SK-MEL-5 (cell line): Measurements from ENCODE around the gene ST8SIA3. TPM values are rescaled to one million over a fixed set of nuclear protein-coding genes. Genes with fewer than 3 reads are reported as not detected.
A peak's percentile ranks its signal among the peaks of the same experiment; 100 is the strongest.
"Not testable (repeated sequence)": the region's sequence is repeated elsewhere in the genome, so short reads cannot be mapped to it uniquely, and the experiment has no call there.

ENCODE experiments used
- DNase-seq: peaks from one replicate; pipeline ENCODE4 v3.0.0-alpha.2; 2016; ENCODE audit warnings: low read depth, low spot score
- in situ Hi-C: cut with HindIII; loops from 2 replicates; pipeline ENCODE4 v1.10.0; 2016; ENCODE audit warnings: low sequenced_read_pairs, high pct_unique_total_duplicates, low pct_unique_long_range_greater_than_20kb
- total RNA-seq: library from RNA; depleted of rRNA; stranded (reverse); fragments of >200 nt; shearing (Covaris generic); gene quantifications from 2 replicates; pipeline ENCODE4 v1.2.3, GENCODE V29; 2014

The ST8SIA3 gene
- total RNA-seq, 1 experiment from 2014 or later, result not detected

DNA sequence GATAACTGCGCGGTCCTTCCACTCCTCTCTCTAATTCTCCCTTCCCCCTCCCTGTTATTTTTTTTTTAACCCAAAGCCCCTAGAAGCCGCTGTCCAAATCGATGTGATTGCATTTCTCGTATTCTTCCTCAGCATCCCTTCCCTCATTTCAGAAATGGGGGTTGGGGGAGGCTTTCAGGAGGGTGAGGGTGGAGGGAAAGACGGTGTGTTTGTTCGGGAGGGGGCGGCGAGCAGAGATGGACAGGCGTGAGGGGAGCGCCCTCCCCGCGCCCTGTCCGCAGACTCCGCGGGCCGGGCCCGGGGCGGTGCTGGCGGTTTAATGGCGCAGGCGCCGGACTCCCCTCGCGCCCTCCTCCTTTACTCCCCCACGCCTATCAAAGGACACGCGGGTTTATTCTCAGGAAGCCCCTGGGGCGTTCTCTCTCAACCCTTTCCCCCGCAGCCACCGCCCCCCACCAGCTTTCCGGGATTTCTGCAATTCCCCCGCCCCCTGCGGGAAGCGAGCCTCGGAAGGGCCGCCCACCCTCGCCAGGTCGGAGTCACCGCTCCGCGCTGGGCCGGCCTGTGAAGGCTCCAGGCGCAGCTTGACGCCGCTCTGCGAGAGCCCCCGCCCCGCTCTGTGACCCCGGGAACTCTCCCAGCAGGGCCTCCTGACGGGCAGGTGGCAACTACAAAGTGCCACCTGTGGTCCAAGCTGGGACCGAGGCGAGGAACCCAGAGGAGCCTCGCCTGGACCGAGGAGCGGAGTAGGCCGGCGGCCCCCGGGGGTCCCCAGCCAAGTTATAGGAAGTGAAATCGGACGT is 981 bp downstream of the ST8SIA3 start:
- in situ Hi-C loops, result no loop called here

DNA sequence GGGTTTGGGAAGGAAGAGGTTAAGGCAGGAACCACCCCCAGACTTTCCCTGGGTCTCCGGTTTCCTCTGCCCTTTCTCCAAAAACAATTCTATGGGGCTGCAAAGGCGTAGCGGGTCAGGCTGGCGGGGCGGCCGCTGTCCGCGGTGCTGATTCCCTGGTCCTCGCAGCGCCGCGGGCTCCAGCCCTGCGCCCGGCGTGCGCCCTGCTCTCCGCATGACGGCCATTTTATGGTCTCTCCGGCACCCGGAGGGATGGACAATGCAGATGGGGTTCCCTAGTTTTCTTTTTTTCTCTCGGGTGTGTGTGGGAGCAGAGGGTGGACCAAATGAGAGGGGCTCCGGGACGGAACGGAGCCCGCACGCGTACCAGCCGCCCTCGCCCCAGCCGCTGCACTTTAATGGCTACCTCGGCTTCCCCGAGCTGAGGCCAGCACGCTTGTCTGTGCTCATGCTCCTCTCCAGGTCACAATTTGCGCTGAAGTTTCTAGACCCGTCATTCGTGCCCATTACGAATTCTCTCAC is 1.6 kb downstream of the ST8SIA3 start:
- in situ Hi-C loops, result no loop called here
- peak; percentile 32 for DNase-seq

More for the DNA sequence above, 981 bp downstream of the ST8SIA3 start:
- DNase-seq, result no peak

DNA sequence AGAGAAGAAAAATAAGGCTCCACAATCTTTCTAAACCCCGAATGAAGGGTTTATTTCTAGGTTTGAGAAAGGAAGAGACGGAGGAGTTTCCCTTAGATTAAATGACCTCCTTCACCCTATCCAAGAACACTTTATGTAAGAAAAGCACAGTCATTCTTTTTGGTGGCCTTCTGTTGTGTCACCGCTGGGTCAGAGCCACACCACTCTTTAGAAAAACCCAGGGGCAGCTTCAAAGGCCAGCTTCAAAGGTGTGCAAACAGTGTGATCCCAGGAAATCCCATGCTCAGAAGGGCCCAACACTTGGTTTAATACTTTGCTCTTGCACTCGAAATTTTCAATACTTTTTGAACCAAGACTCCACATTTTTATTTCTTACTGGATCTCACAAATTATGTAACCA is 7.1 kb downstream of the ST8SIA3 start:
- no peak for DNase-seq
- in situ Hi-C loops, result no loop called here

DNA sequence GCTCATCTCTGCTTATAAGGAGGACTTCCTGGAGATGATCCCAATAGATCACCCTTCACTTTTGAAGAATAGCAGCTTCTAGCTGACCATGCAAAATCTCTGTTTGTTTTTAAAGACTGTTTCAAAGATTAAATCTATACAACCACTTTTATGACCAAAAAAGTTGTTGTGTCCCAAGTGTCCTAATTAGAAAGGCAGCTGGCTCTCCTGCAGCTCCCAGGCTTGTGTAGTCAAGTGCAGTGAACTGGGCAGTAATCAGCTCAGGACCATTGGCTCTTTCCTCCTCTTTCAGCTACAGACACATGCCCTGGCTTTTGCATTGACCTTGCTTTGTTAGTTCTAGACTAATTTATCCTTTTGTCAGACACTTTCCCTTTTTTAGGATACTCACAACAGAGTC is 10.4 kb downstream of the ST8SIA3 start:
- no peak for DNase-seq
- in situ Hi-C loops, result no loop called here

DNA sequence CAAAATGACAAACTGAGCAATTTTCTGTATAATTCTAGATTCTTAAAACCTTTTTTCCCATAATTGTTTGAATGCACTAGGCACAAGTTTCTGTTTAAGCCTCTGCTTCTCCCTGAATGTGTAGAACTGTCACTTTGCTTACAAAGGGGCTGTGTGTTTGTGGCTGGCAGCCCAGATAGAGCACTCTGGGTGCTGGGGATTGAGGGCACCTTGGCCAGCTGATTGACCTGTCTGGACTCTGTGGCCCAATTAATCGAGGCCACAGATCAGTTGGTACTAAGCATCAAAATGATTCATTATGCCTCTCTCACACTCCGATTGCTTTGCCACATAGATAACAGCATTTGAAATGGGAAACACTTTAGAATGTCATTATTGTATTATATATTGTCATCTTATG is 12.1 kb downstream of the ST8SIA3 start:
- in situ Hi-C loops, result no loop called here
- no peak for DNase-seq

DNA sequence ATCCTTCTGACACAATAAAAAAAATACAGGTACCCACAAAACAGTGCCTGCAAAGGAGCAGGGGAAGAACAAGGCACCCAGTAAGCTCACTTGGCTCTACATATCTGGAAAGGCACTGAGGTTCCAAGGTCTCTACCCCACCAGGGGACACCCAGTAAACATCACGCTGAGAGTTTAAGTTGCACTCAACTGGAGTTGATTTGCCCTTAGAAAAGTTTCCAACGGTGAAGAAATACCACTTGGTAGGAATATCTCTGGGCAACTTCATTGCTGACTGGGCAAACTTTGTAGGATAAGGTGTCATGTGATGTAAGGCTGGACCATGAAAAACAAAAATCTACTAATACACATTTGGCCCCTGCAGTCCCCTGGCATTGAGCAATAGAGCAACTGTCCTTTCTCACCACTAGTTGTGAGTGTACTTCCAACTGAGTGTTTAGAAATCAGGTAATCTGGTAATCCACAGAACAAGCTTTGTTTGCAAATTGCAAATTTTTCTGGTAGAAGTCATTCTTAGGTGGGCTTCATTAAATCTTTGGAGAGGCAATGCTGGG is 14.2 kb downstream of the ST8SIA3 start:
- in situ Hi-C loops, result no loop called here
- DNase-seq, result no peak

DNA sequence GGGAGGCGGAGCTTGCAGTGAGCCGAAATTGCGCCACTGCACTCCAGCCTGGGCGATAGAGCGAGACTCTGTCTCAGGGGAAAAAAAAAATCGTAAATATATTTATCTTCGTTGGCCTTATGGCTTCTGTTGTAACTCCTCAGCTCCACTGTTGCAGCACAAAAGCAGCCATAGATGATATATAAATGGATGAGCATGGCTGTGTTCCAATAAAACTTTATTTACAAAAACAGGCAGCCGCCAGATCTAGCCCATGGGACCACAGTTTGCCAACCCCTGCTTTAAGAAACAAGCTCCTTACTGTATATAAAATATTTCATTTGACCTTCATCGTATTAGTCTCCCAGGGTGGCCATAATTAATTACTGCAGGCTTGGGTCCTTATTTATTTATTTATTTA is 20.1 kb downstream of the ST8SIA3 start:
- no peak for DNase-seq
- in situ Hi-C loops, result no loop called here

DNA sequence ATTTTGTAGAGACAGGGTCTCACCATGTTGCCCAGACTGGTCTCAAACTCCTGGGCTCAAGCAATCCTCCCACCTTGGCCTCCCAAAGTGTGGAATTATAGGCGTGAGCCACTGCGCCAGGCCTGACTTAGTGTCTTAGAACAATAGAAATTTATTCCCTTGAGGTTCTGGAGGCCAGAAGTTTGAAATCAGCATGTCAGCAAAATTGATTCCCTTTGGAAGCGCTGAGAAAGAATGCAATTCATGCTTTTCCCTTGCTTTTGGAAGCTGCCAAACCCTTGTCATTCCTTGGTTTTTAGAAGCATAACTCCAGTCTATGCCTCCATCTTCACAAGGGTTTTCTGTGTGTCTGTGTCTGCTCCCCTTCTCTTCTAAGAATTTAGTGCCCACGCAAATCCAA is 20.7 kb downstream of the ST8SIA3 start:
- no peak for DNase-seq
- in situ Hi-C loops, result no loop called here

DNA sequence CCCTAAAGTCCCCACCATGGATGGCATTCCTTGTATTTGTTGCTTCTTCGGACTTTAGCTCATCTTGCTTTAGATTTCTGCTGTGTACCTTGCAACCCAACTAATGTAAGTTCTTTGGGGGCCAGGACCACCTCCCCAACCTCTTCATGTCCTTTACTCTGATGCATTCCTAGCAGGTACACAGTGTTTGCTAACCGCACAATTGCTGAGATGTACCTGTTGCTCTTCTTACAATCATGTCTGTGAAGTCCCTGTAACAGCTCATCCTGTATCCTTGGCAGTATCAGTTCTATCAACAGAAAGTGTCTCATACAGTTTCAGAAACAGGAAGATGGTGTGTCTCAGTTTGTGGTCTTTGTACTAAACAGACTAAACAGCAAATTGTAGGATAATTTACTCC is 24.1 kb downstream of the ST8SIA3 start:
- in situ Hi-C loops, result no loop called here
- DNase-seq, result no peak

DNA sequence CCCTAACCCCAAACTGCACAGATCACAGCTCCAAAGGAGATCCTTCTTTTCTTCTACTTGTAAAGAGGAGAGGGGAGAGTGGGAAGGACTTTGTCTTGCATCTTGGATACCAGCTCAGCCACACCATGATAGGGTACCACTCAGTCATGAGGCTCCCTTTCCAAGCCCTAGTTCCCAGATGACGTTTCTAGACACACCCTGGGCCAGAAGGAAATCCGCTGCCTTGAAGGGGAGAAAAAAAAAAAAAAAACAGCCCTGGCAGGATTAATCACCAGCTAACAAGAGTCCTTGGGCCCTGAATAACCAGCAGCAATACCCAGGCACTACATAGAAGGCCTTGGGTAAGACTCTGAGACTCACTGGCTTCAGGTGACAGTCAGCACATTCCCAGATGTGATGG is 36.9 kb downstream of the ST8SIA3 start:
- in situ Hi-C loops, result no loop called here
- DNase-seq, result no peak

DNA sequence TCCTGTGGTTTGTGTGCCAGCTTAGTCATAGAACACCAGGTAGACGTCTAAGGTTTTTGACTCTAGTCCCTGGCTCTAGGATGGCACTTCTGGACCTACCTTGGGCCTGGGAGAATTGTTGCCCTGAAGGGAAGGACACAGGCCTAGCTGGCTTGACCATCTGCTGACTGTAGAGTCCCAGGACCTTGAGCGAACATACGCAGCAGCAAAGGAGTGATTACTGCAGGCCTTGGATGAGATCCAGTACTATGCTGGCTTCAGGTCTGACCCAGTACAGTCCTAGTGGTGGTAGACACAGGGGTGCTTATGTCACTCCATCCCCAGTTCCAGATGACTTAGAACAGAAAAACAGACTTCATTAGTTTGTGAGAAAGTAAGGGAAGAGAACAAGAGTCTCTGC is 37.7 kb downstream of the ST8SIA3 start:
- DNase-seq, result no peak
- in situ Hi-C loops, result no loop called here

DNA sequence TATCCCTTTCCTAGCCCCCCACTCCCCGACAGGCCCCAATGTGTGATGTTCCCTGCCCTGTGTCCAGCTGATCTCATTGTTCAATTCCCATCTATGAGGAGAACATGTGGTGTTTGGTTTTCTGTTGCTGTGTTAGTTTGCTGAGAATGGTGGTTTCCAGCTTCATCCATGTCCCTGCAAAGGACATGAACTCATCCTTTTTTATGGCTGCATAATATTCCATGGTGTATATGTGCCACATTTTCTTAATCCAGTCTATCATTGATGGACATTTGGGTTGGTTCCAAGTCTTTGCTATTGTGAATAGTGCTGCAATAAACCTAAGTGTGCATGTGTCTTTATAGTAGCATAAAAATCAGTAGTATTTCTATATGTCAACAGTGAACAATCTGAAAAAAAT is 42.4 kb downstream of the ST8SIA3 start:
- in situ Hi-C loops, DNase-seq: not testable (repeated sequence)

DNA sequence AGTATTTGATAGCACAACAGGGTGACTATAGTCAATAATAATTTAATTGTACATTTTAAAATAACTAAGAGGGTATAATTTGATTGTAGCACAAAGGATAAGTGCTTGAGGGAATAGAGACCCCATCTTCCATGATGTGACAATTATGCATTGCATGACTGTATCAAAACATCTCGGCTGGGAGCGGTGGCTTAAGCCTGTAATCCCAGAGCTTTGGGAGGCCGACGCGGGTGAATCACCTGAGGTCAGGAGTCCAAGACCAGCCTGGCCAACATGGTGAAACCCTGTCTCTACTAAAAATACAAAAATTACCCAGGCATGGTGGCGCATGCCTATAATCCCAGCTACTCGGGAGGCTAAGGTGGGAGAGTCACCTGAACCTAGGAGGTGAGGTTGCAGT is 44.5 kb downstream of the ST8SIA3 start:
- DNase-seq, in situ Hi-C loops: not testable (repeated sequence)

DNA sequence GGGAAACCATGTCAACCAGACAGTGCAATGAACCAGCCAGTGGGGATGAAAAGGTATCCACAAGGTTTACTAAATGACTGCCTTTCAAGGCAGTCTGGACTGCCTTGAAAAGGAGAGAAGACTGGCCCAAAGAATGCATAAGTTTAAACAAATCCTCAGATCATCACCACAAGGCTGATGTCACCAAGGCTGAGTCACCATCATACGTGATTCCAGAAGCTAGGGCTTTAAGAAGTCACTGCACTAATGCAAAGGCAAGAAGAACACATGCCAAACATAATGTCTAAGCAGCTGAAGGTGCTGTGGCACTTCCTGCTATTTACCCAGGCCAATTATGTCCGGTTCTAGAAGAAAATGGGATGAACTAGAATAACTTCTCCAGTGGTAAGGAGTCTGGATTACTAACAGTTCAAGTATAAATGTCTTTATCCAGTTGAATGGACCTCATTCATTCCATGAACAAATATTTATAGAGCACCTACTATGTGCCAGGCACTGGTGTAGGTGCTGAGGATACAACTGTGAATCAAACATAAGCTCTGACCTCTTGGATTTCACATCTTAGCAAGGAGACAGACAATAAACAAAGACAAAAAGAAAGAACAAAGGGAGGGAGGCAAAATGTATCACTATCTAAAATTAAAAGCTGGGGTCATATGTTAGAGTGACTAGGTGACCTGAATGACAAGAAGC is 45.2 kb downstream of the ST8SIA3 start:
- in situ Hi-C loops, result no loop called here

DNA sequence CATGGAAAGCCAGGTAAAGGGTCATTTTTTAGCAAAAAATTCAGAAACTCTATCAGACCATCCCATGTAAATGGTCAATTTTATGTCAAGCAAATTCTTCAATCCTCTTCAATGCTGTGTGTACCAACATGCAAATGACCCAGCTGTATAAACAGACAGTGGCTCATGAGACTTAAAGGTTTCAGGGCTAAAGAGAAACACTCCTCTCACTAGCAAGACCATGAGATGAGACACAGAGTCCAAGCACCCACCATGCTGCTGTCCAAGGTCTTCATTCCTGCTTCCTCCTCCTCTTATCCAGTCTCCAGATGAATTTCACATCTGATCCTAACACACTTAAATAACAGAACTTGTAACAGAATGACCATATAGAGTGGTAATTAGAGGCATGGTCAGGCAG is 52.0 kb downstream of the ST8SIA3 start:
- in situ Hi-C loops, result no loop called here
- no peak for DNase-seq

More for the DNA sequence above, 45.2 kb downstream of the ST8SIA3 start:
- peak; percentile 38 for DNase-seq

DNA sequence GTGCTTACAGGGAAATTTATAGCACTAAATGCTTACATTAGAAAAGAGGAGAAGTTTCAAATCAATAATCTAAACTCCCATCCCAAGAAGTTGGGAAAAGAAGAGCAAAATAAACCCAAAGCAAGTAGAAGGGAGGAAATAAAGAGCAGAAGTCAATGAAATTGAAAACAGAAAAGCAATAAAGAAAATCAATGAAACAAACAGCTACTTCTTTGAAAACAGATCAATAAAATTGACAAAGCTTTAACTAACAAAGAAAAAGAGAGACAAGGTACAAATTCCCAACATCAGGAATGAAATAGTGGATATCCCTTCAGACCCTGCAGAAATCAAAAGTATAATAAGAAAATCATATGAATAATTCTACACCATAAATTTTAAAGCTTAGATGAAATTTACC is 57.3 kb downstream of the ST8SIA3 start:
- no peak for DNase-seq
- in situ Hi-C loops, result no loop called here

DNA sequence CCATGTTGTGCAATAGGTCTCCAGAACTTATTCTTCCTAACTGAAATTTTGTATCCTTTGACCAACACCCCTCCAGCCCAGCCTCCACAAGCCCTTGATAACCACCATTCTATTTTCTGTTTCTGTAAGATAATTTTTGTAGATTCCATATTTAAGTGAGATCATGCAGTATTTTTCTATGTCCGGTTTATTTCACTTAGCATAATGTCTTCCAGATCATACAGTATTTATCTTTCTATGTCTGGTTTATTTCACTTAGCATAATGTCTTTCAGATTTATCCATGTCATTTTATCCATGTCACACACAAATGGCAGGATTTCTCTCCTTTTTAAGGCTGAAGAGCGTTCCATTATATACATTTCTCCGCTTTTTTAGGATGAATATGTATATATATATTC is 58.4 kb downstream of the ST8SIA3 start:
- in situ Hi-C loops, result no loop called here
- no peak for DNase-seq

DNA sequence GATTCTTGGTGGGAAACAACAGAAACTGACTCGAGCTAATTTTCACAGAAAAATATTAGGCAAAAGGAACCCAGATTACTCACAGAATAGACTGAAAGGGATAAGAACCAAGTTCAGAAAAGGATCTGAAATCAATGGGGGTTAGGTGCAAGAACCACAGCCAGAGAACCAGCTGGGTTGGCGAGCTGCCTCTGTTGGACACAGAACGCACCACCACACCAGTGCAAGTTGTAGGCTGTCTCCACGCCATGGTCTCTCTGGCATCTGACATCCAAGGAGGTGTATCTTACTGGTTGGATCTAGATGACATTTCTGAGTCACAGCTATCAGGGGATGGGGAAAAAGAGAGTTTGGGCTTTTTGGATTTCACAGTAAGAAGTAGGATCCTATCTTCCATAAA is 64.2 kb downstream of the ST8SIA3 start:
- no peak for DNase-seq
- in situ Hi-C loops, result no loop called here
